Psoas muscle (tissue), 8 donors: ENCODE results near the gene IP6K1. TPM values are rescaled to one million over a fixed set of nuclear protein-coding genes. Genes with fewer than 3 reads are reported as not detected.

ENCODE experiments used
- ATAC-seq, 4 donors: fragments of 200-7000 bp; cut with Tn5 transposase; one replicate each; pipeline ENCODE4 v1.9.1; 2020; ENCODE audit warnings: moderate library complexity in 3 of 4, mild to moderate bottlenecking in 2 of 4
- DNase-seq, 2 donors: peaks; one replicate each; pipeline ENCODE4 v3.0.0-alpha.2; 2020
- H3K27ac ChIP-seq: fragments of 200-600 bp; one replicate; pipeline ENCODE4 v1.8.0; 2022
- H3K27me3 ChIP-seq, 3 donors: fragments of 200-600 bp in 1 of 3; one replicate each; pipeline versions ENCODE4 v1.6.1 to v1.8.0; 2013 to 2022; ENCODE audit warnings: low read length in 2 of 3, mild to moderate bottlenecking in 2 of 3, moderate library complexity in 1 of 3; ENCODE audit not compliant: insufficient read depth in 3 of 3
- H3K36me3 ChIP-seq, 2 donors: fragments of 200-600 bp in 1 of 2; one replicate each; pipeline versions ENCODE4 v1.6.1 to v1.8.0; 2013 to 2022; ENCODE audit warnings: low read depth in 1 of 2, mild to moderate bottlenecking in 1 of 2, moderate library complexity in 1 of 2; ENCODE audit not compliant: insufficient read depth in 1 of 2
- H3K4me1 ChIP-seq: fragments of 200-600 bp; one replicate; pipeline ENCODE4 v1.8.0; 2022
- H3K4me3 ChIP-seq: fragments of 200-600 bp; one replicate; pipeline ENCODE4 v1.8.0; 2022; ENCODE audit warnings: mild to moderate bottlenecking
- H3K9me3 ChIP-seq: fragments of 200-600 bp; one replicate; pipeline ENCODE4 v1.8.0; 2022
- WGBS, 3 donors: extraction: QIAGEN DNeasy Blood & Tissue Kit; methylation state at CpG; one replicate each; pipeline versions ENCODE4 v1.1.6 to v1.1.7; 2013; 5-methylcytosine and 5-hydroxymethylcytosine counted together
- intact Hi-C, 2 donors: fragments of 100-400 bp; cut with DNase I; formaldehyde crosslinking; loops; one replicate each; pipeline versions ENCODE4 v1.11.0 to v1.14.2; 2022
- polyA plus RNA-seq, 3 donors: library from polyadenylated mRNA; stranded (reverse); fragments of 200-250 nt; gene quantifications; one replicate each; pipeline ENCODE4 v1.2.3, GENCODE V29; 2013
- total RNA-seq, 4 donors: library from RNA; stranded (reverse); fragmentation: NEBNext Ultra II Directional in 2 of 4; extraction: Animal tissue kit (Norgen Biotek cat#: 25700) in 2 of 4; gene quantifications; one replicate each; pipeline versions ENCODE4 v1.2.1 to v1.2.4, GENCODE V29; 2021 to 2023
- TF ChIP-seq, protein P1 (sequence below): fragments of 200-600 bp; IDR thresholded peaks from one replicate; pipeline ENCODE4 v1.8.0; 2022; ENCODE audit warnings: antibody characterized with exemption
- donor health status: healthy with polysubstance abuse.
- donor health status: DM: no; HTN: no; CAD: no; lungs with moderate emphysema.
- donor health status: Bipolar disorder and iron deficiency.
- donor health status: healthy.
- donor health status: DM: yes; HTN: yes; CAD: no.
- donor health status: DM: no; HTN: no; CAD: no.
- donor health status: DM: no; HTN: no; CAD: no.
- donor health status: DM: yes; HTN: yes; CAD: no.

Gene IP6K1
- total and polyA plus RNA-seq, 7 donors, result 9.1 to 16.1 (median 12.3) TPM

DNA sequence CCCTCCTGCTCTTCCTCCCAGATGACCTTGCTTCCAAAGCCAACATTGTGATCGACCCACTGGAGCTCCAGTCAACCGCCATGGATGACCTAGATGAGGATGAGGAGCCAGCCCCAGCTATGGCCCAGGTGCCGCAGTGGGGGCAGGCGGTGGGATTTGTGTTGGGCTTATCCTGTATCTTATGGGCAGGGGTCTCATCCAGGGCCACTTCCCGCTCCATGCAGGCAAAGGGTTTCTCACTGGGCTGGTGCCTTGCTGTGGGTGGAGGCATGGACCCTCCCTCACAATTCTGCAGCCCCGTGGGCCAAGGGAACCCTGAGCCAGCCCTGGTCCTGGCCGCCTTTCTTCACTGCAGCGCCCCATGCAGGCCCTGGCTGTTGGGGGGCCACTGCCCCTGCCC lies 81.7 kb downstream of the IP6K1 start:
- Histone ChIP-seq H3K4me1 (no peaks in the 10 kb centered on the region), H3K27ac (no peak overlapping the region), H3K27me3 (no peaks in the 10 kb centered on the region), H3K9me3 (no peaks in the 10 kb centered on the region), H3K36me3 (peaks cover 0 to 93% of the 10 kb centered on the region in 2 donors), H3K4me3 (no peak overlapping the region)
- 81 to 90% (median 90%) methylated on average over 8 of the region's 8 CpGs for WGBS, 3 donors
- ATAC-seq (no peak), DNase-seq (no peak)
- intact Hi-C loops, result loop anchor here in 1 of 2 donors (5.0 kb wide), 1 partner anchor 203 kb away; no protein-coding TSS in a partner anchor
- TF ChIP-seq, protein P1, sequence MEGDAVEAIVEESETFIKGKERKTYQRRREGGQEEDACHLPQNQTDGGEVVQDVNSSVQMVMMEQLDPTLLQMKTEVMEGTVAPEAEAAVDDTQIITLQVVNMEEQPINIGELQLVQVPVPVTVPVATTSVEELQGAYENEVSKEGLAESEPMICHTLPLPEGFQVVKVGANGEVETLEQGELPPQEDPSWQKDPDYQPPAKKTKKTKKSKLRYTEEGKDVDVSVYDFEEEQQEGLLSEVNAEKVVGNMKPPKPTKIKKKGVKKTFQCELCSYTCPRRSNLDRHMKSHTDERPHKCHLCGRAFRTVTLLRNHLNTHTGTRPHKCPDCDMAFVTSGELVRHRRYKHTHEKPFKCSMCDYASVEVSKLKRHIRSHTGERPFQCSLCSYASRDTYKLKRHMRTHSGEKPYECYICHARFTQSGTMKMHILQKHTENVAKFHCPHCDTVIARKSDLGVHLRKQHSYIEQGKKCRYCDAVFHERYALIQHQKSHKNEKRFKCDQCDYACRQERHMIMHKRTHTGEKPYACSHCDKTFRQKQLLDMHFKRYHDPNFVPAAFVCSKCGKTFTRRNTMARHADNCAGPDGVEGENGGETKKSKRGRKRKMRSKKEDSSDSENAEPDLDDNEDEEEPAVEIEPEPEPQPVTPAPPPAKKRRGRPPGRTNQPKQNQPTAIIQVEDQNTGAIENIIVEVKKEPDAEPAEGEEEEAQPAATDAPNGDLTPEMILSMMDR, result no peak

DNA sequence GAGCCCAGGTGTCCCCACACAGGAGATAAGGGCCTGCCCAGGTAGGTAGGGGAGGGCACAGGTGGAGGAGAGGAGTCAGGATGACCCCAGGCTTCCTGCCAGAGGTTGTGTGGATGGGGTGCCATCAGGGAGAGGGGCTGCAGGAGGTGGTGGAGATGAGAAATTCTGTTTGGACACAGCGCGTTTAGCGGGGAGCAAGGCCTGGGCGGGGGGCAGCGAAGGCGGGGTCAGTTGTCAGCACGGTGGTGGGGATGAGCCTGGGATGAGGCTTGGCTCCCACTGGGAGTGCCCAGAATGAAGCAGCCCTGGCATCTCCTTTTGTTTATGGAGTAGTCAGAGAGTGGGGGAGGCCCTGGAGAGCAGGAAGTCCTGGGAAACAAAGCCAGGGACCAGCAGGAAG lies 82.4 kb downstream of the IP6K1 start:
- intact Hi-C loops, result loop anchor here in 1 of 2 donors (1.0 to 5.0 kb wide), 2 partner anchors 135 to 203 kb away; no protein-coding TSS in a partner anchor
- ATAC-seq (no peak), DNase-seq (no peak)
- 90 to 93% (median 91%) methylated on average over 7 of the region's 7 CpGs for WGBS, 3 donors
- no peaks in the 10 kb centered on the region for H3K9me3 ChIP-seq
- H3K36me3 ChIP-seq, result peaks cover 0 to 98% of the 10 kb centered on the region in 2 donors
- no peaks in the 10 kb centered on the region for H3K27me3 ChIP-seq
- TF ChIP-seq, protein P1, result no peak
- H3K27ac ChIP-seq, result no peak overlapping the region
- no peak overlapping the region for H3K4me3 ChIP-seq
- H3K4me1 ChIP-seq, result no peaks in the 10 kb centered on the region

DNA sequence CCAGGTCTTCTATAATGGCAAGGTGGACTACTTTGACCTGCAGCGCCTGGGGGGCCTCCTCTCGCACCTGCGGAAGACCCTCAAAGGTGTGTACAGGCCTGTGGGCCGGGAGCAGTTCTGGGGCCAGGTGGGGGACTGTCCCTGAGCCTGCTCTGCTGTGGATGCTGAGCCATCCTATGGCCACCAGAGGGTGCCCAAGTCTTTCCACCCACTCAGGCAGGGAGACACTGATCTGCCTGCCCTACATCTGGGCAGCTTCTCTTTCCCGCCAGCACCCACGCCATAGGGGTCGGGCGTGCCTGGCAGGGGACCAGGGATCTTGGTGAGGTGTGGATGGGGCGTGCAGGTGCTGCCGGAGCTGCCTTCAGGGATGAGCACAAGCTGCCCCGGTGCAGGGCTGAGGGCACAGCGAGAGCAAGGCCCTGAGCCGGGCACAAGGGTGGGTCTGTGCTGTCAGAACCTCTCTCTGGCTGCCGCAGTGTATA lies 82.9 kb downstream of the IP6K1 start:
- H3K27me3 ChIP-seq, result no peaks in the 10 kb centered on the region
- H3K4me1 ChIP-seq, result no peaks in the 10 kb centered on the region
- intact Hi-C loops, result loop anchor here in 1 of 2 donors (1.0 to 5.0 kb wide), 2 partner anchors 136 to 204 kb away; no protein-coding TSS in a partner anchor
- WGBS, 3 donors, result 55 to 65% (median 62%) methylated on average over 14 of the region's 14 CpGs
- ATAC-seq (peak; percentile 84 to 91 (median 88)), DNase-seq (peak; percentile 63 to 83)
- H3K27ac ChIP-seq, result no peak overlapping the region
- H3K4me3 ChIP-seq, result no peak overlapping the region
- H3K36me3 ChIP-seq, result peaks cover 0 to 98% of the 10 kb centered on the region in 2 donors
- TF ChIP-seq, protein P1, result peak; percentile 86
- no peaks in the 10 kb centered on the region for H3K9me3 ChIP-seq

DNA sequence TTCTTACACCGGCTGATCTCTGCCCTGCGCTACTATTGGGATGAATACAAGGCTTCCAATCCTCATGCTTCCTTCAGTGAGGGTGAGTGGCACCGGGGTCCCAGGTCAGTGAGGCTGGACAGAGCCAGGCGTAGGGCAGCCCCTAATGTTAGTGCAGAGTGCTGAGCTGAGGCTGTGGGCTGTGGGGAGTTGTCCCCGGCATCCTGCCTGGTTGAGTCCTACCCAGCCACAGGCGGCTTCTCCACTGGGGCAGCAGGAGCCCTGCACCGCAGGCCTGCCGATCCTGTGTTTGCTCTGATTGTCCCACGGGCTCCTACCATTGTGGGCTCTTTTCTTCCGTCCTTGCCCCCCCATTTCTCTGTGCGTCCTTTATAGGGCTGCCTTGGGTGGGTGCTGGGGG lies 83.7 kb downstream of the IP6K1 start:
- Histone ChIP-seq H3K4me3 (no peak overlapping the region), H3K27ac (no peak overlapping the region), H3K9me3 (no peaks in the 10 kb centered on the region), H3K27me3 (no peaks in the 10 kb centered on the region), H3K4me1 (no peaks in the 10 kb centered on the region), H3K36me3 (peaks cover 0 to 99% of the 10 kb centered on the region in 2 donors)
- DNase-seq, result no peak
- TF ChIP-seq, protein P1, result no peak
- ATAC-seq, result no peak
- WGBS, 3 donors, result 90 to 91% (median 90%) methylated on average over 11 of the region's 11 CpGs
- intact Hi-C loops, result loop anchor here in 1 of 2 donors (1.0 to 5.0 kb wide), 2 partner anchors 137 to 205 kb away; no protein-coding TSS in a partner anchor
